Measurements from ENCODE around the gene ABCB8.
"Not testable (repeated sequence)": the region's sequence is repeated elsewhere in the genome, so short reads cannot be mapped to it uniquely, and the experiment has no call there.

The ABCB8 gene

DNA sequence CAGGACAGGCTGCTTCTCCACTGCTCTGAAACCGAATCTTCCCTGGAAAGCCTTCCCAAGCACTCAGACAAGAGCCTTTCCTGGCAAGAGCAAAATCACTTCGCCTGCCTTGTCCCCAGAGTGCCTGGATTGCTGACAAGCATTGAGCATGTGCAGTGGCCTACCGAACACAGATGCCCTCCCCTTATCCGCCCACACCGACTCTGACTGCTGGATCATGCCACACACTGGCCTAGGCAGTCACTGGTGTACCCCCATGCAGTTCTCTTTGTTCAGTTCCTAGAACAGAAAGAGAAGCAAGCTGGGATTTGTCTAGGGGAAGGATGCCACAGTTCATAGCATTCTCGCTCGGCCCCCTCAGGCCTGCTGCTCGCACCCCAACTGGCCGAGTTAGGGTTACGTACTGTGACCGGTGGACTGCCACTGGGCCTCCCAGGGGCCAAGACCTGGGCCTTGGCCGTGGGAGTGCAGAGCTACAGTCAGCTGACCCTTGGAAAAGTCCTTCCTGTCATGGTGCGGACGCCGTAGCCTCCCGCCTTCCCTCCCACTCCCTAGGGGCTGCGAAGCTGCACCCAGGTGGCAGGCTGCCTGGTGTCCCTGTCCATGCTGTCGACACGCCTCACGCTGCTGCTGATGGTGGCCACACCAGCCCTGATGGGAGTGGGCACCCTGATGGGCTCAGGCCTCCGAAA, 6.9 kb downstream of the ABCB8 start:
- DNase-seq (ENCODE audit: low spot score), result no peak

DNA sequence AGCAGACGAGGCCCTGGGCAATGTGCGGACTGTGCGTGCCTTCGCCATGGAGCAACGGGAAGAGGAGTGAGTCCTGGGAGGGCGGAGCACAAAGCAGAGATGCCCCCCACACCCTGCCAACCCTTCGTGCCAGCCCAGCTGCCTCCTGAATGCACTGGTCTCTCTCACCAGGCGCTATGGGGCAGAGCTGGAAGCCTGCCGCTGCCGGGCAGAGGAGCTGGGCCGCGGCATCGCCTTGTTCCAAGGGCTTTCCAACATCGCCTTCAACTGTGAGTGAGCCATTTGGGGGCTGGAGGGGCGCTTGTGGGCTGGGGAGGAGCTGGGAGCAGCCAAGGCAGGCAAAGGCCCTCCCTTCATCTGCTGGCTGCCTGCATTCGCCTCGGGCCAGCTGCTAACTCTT, 7.7 kb downstream of the ABCB8 start:
- DNase-seq (ENCODE audit: low spot score), result no peak

DNA sequence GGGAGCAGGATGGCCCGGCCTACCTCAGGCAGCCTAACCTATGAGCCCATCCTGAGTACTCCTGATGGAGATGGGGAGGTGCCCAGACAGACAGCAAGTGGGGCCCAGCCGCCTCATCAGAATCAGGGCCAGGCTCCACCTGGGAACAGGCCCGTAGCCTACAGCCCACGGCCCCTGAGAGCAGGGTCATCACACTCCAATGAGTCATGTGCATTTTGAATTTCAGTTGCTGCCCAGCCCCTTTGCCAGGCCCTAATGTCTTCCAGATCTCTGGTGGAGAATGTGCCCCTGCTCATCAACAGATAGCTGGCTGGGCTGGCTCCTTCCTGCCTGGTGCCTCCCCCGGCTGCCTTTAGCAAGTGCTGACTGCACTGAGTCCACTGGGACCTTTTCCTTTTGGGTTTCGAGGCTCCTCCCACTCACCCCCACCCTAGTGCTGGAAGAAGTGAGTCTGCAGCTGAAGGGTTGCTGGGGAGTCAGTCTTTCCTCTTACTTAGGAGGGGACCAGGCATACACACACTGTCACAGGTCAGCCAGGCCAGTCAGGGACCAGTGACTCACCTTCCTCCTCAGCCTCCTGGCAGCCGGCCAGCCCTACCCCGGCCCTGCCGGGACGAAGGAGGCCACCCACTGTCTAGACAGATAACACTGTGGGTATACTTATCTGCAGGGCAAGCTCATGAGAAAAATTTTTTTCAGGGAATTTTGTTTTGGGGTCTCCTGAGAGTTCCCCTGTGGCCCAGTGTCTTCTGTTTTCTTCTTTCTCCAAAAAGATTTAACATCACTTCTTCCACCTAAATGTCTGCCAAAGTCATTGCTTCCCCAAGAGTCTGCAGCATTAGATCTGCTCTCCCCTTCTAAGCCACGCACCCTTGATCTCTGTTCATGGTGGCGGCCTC, 10.9 kb downstream of the ABCB8 start:
- DNase-seq (ENCODE audit: low spot score), result peak; percentile 96

DNA sequence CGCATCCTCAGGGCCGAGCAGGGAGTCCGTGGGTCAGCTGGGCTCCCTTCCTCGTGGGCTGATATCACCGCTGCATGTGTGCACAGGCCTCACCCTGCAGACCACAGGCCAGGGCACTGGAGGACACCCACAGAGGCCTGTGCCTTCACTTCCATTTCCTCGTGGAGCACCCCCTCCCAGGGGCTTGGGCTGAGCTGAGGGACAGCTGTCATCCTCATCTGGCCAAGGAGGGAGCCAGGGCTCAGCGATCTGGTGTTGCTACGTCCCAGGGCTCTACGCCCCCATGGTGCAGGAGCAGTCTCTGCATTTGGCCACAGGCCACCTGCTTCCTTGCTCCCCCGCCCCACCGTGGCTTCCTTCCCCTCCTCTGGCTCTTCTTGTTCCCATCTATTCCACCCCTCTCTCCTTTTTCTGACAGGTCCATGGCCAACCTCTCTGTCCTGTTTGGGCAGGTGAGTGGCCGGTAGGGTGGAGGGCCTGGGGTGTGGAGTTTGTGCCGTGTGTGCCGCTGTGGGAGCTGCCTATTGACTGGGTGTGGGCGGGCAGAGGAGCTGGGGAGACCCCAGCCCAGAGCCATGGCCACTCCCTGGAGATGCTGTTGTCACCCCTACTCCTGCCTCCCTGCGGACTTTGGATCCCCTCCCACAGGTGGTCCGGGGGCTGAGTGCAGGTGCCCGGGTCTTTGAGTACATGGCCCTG, 11.7 kb downstream of the ABCB8 start:
- no peak for DNase-seq (ENCODE audit: low spot score)

DNA sequence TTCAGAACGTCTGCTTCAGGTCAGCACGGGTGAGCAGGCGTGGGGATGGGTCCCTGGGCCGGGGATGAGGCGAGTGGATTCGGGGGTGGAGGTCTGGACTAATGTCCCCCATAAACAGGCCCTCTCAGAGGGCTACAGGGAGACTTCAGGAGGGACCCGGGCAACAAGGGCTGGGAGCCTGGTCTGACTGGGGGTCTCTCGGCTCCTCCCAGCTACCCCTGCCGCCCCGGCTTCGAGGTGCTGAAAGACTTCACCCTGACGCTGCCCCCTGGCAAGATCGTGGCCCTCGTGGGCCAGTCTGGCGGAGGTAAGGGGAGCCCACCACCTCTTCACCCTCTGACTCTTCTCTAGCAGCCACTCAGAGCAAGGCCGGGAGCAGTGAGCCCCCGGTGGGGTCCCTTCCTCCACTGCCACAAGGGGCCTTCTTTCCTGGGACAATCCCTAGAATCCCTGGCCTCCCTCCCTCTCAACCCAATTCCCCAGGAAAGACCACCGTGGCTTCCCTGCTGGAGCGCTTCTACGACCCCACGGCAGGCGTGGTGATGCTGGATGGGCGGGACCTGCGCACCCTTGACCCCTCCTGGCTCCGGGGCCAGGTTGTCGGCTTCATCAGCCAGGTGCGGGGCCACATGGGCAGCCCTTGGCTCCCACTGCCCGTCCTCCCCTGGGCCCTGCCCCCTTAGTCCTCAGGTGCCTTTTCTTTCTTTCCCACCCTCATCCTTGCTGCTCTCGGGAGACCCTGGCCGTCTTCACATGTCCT, 12.5 kb downstream of the ABCB8 start:
- DNase-seq (ENCODE audit: low spot score), result no peak

DNA sequence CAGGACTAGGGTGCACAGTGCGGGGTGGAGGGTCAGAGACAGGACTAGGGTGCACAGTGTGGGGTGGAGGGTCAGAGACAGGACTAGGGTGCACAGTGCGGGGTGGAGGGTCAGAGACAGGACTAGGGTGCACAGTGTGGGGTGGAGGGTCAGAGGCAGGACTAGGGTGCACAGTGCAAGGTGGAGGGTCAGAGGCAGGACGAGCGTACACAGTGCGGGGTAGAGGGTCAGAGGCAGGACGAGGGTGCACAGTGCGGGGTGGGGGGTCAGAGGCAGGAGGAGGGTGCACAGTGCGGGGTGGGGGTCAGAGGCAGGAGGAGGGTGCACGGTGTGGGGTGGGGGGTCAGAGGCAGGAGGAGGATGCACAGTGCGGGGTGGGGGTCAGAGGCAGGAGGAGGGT, 15.2 kb downstream of the ABCB8 start:
- DNase-seq (ENCODE audit: low spot score), result not testable (repeated sequence)

DNA sequence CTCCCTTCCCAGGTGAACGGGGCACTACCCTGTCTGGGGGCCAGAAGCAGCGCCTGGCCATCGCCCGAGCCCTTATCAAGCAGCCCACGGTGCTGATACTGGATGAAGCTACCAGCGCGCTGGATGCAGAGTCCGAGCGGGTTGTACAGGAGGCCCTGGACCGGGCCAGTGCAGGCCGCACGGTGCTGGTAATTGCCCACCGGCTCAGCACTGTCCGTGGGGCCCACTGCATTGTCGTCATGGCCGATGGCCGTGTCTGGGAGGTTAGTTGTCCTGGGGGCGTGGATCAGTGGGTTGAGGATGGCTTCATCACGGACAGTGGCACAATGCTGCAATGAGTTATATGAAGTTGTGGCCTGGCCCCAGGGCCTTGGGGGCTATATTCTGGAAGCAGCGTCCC, 15.7 kb downstream of the ABCB8 start:
- DNase-seq (ENCODE audit: low spot score), result no peak

DNA sequence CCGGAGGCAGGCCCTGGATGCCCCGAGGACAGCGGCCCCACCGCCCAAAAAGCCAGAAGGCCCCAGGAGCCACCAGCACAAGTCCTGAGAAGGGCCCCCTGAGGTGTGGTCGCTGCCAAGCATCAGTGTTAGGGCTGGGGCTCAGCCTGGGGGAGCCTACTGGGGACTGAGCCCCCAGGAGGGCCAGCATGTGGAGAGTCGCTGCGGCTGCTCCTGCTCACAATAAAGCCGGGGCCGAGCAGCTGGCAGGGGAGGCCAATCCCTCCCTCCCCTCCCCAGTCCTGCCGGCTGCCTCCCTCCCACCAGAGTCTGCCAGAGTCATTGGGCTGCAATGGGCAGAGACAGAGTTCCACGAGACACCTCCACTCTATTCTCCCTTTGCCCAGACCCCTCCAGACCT, 17.0 kb downstream of the ABCB8 start:
- no peak for DNase-seq (ENCODE audit: low spot score)

DNA sequence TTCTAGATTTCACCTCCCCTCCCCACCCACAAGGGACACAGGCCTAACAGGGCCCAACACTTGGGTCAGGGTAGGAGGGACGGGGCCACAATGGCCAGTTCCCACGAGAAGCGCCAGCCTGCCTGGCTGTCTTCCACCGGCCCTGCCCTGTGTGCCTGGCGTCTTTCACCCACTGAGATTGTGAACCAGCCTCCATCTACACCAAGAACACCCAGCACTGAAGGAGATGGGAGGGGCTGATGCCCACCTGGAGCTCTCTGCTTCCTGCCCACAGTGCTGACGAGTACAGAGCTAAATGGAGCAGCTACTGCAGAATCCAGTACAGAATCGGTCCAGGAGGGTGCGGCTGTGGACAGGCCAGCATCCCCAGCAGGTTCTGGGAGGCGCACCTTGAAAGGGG, 17.7 kb downstream of the ABCB8 start:
- no peak for DNase-seq (ENCODE audit: low spot score)

DNA sequence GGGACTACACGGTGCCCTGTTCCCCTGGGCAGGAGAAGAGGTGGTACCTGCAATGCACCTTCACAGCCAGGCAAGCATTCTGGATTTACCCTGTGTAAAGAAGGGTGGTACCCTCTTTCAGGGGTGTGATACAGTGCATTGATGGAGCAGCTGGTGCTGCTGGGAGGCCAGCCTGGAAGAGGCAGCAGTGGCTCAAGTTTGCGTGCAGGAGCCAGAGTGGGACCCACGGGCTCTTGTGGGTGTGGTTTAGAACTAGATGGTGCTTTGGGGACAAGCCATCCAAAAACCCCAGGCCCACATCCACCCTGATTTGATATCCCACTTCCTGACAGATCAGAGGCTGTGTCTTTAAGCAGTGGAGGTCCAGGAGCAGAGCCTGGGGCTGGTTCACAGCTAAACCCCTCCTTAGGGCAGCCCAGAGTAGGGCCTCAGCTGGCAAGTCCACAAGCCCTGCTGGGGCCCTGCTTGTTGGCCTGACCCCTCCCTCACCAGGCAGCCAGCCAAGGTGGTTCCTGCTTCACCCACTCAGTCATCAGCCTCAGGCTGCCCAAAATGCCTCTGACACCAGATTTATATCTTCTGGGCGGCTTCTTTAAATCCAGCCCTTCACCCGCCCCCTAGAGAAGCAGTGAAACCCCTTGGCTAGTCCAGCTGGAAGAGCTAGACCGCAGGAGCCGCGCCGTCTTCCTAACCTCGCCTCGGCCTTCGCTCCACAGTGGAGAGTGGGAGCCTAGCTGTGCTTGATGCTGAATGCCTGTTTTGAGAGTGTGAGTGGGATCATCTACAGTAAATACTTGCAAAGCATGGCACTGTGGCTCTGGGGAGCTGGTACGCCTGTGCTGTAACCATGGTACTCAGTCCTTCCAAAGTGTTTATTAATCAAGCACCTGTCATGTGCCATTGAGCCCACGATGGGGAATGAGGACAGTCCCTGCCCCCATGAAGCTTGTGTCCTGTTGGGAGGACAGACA, 18.6 kb downstream of the ABCB8 start:
- no peak for DNase-seq (ENCODE audit: low spot score)

DNA sequence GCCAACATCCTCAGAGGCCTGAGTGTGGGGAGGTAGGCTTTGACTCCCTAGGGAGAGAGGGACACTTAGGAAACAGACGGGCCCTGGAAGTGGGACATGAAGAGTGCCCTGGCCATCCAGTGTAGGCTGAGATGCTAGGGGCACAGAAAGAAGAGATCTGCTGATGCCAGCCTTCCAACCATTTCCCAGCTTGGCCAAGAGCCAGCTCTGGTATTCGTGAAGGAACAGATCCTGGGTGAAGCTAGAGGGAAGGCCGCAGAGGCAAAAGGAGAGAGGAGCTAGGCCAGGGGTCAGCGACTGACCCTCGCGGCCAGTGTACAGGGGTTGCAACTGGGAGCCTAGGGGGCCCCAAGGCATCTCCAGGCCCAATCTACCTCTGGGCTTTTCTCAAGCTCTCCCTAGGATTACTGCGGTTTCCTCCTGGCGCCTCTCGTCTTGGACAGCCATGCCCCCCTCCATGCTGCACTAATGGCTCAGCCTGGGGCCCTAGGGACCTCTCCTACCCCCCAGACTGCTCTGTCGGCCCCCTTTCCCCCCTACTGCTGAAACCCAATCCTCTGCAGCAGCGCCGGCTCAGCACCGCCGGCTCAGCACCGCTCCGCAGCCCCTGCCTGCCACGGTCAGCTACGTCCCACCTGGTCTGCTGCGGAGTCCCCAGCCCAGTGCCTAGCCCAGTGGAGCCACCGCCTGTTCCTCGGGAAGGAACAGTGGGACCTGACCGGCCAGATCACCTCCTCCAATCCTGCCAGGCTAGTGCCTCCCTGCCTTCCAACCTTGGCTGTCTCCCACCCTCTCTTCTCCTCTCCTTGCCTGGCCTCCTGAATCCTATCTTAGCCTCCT, 19.9 kb downstream of the ABCB8 start, which contains the start of gene ASIC3:
Gene ASIC3, plus strand, starts transcription at position 556 of the 840 bp plus-strand sequence. CDS start 355 bp downstream, outside the sequence.
- no peak for DNase-seq (ENCODE audit: low spot score)

DNA sequence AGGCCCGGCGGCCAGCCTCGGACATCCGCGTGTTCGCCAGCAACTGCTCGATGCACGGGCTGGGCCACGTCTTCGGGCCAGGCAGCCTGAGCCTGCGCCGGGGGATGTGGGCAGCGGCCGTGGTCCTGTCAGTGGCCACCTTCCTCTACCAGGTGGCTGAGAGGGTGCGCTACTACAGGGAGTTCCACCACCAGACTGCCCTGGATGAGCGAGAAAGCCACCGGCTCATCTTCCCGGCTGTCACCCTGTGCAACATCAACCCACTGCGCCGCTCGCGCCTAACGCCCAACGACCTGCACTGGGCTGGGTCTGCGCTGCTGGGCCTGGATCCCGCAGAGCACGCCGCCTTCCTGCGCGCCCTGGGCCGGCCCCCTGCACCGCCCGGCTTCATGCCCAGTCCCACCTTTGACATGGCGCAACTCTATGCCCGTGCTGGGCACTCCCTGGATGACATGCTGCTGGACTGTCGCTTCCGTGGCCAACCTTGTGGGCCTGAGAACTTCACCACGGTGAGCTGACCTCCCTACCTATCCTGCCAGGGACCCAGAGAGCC, 20.7 kb downstream of the ABCB8 start:
- DNase-seq (ENCODE audit: low spot score), result no peak

DNA sequence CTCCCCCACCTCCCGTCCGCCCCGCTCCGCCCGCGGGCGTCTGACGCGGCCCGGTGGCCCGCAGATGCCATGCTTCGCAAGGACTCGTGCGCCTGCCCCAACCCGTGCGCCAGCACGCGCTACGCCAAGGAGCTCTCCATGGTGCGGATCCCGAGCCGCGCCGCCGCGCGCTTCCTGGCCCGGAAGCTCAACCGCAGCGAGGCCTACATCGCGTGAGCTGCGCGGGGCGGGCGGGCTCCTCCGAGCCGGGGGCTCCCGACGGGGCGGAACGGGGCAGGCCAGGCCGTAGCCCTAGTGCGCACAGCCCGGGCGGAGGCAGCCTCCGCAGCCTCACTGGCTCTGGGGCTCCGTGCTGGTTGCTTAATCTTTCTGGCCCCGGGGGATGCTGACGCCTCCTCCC, 22.9 kb downstream of the ABCB8 start:
- DNase-seq (ENCODE audit: low spot score), result no peak

DNA sequence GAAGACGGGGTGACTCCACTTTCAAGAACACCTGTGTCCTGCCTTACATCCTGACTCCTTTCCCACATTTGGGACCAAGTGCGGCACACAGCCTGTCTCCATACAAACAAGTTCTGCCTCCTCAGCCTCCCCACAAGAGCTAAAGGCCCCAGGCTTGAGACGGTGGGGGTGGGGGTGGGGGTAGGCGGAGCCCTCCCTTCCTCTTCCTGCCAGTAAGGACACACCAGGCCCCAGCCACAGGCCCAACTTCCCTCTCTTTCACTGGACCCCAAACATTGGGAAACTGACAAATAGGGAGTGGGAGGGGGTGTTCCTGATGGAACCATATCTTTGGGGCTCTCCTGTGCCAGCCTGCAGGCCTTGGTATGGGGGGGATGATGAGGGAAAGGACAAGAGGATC, 24.8 kb downstream of the ABCB8 start:
- DNase-seq (ENCODE audit: low spot score), result no peak

DNA sequence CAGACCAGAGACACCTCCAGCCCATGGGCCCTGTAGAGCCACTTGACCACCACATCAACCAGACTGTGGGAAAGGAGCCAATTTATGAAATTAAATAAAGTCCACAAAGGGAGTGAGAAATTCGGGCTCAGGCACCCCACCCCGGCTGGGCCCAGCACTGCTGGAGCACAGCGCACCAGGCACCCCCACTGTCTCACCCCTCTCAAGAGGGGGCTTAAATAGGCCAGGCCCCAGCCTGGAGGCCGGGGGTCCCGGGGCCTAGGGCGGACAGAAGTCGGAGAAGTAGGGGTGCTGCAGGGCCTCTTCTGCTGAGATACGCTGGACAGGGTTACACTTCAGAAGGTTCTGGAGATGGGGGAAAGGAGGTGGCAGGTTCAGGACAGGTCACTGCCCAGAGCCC, 25.5 kb downstream of the ABCB8 start:
- no peak for DNase-seq (ENCODE audit: low spot score)

DNA sequence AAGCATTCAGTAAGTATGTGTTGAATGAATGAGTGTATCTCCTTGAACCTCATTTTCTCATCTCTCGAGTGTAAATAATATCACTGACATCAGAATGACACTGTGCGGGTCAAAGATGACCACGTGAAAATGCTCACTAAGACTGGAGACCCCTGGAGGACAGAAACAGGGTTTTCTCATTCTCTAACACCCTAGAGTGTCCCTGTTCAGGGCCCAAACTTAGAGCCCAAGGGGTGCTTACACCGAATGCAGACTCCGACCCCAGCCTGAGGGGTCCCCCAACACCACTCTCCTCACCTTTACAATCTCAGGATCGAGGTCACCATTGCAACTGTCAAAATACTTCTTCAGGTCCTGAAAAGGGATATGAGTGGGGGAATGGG, 28.0 kb downstream of the ABCB8 start:
- peak; percentile 50 for DNase-seq (ENCODE audit: low spot score)

DNA sequence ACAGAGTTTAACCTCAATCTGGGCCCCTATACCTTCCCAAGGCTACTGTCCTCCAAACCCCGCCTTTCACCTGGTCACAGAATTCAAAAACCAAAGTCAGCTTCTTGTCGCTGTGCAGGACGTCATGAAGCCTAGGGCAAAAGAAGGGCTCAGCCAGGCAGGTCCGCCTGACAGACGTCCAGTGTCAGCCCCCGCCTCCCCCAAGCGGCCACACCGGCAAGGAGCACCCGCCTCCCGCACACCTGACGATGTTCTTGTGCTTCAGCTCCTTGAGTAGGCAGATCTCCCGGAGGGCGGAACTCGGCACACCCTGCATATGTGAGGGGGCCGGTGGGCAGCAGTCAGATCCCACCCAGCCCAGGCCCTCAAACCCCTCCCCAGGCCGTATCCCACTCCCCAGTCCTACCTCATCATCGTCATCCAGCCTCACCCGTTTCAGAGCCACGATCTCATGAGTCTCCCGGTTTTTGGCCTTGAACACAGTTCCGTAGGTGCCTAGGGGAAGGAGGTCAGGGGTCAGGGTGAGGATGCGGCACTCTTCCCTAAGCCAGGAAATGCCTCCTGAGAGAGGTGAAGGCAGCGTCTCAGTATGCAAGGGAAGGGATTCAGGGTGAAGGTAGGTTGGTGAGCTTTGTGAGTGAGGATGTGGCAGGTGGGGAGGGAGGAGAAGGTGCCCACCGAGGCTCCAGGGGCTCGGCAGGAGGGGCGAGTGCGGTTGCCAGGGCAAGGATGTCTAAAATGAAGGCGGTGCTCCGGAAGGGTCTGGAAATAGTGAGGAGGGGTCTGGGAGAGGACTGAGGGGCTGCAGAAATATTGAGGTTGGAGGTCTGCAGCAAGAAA, 28.6 kb downstream of the ABCB8 start:
- DNase-seq (ENCODE audit: low spot score), result no peak

DNA sequence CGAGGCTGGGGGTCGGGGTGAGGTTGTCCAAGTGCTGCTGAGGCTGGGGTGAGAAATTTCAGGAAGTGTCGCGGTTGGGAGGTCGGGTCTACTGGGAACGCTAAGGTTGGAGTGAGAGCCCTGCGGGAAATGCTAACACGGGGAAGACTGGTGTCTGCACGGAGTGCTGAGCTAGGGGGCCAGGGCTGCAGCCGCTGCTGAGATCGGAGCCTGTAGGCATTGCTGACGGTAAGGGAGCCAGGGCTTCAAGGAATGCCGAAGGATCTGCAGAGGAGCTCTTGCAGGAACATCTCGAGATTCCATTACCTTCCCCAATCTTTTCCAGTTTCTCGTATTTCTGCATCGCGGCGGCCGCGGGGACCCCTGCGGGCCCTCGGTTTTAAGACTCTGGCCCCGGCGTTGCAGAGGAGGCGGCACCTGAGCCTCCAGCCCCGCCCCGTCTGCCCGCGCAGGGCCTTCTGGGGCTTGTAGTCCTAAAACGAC, 29.3 kb downstream of the ABCB8 start, which contains the start of gene CDK5:
Gene CDK5, minus strand, starts transcription at position 392 of the 483 bp plus-strand sequence. Its CDS starts 49 bp downstream, at position 343.
- DNase-seq (ENCODE audit: low spot score), result peak; percentile 58
